Thyroid gland (tissue), 4 donors: ENCODE measurements around the gene OR5AU1.

Source experiments
- CTCF ChIP-seq, 6 experiments: fragments of 200-600 bp in 3 of 6; fragments of 450-650 bp in 3 of 6; sonication (generic) in 3 of 6; IDR thresholded peaks; one replicate each; pipeline ENCODE4 v1.5.1; 2016 to 2019; ENCODE audit warnings: antibody characterized with exemption in 6 of 6, mild to moderate bottlenecking in 2 of 6, inconsistent platforms in 1 of 6, moderate library complexity in 1 of 6
- POLR2A ChIP-seq, 2 donors: fragments of 450-650 bp; IDR thresholded peaks; one replicate each; pipeline ENCODE4 v1.6.1; 2017; ENCODE audit warnings: antibody characterized with exemption in 2 of 2, mild to moderate bottlenecking in 2 of 2, moderate library complexity in 1 of 2

GRCh38 chr14:21163871-21164291, 8.0 kb upstream of the OR5AU1 start:
- no peak for TF ChIP-seq CTCF (IDR thresholded peaks at IDR 0.05)
- TF ChIP-seq POLR2A (IDR thresholded peaks at IDR 0.05), result no peak
